Measurements from ENCODE around the gene MAML3.
A peak's percentile ranks its signal among the peaks of the same experiment; 100 is the strongest.

MAML3 gene

GRCh38 chr4:139744232-139744631 is 409.8 kb downstream of the MAML3 start:
- no peak for ATAC-seq
- H3K9me3 Mint-ChIP-seq, result no peaks in the 10 kb centered on the region

GRCh38 chr4:139743027-139743426 is 411.0 kb downstream of the MAML3 start:
- no peaks in the 10 kb centered on the region for H3K9me3 Mint-ChIP-seq

More at GRCh38 chr4:139744232-139744631, 409.8 kb downstream of the MAML3 start:
- H3K27me3 Mint-ChIP-seq, result peaks cover 8% of the 10 kb centered on the region
- no peak overlapping the region for H3K4me3 Mint-ChIP-seq
- H3K4me1 Mint-ChIP-seq, result no peaks in the 10 kb centered on the region
- no peak for DNase-seq
- H3K27ac Mint-ChIP-seq, result no peak overlapping the region

GRCh38 chr4:139740531-139741041 is 413.4 kb downstream of the MAML3 start:
- Mint-ChIP-seq H3K9me3 (no peaks in the 10 kb centered on the region), H3K27me3 (peaks cover 32% of the 10 kb centered on the region)

More at GRCh38 chr4:139743027-139743426, 411.0 kb downstream of the MAML3 start:
- DNase-seq (no peak), ATAC-seq (no peak)
- H3K27ac Mint-ChIP-seq, result no peak overlapping the region
- H3K4me3 Mint-ChIP-seq, result no peak overlapping the region
- peaks cover 8% of the 10 kb centered on the region for H3K27me3 Mint-ChIP-seq
- peaks cover under 1% of the 10 kb centered on the region for H3K4me1 Mint-ChIP-seq

GRCh38 chr4:139740121-139740520 is 413.9 kb downstream of the MAML3 start:
- H3K4me3 Mint-ChIP-seq, result no peak overlapping the region
- peaks cover 36% of the 10 kb centered on the region for H3K27me3 Mint-ChIP-seq
- no peaks in the 10 kb centered on the region for H3K9me3 Mint-ChIP-seq
- H3K27ac Mint-ChIP-seq, result no peak overlapping the region
- DNase-seq (no peak), ATAC-seq (no peak)
- peaks cover 27% of the 10 kb centered on the region for H3K4me1 Mint-ChIP-seq

More at GRCh38 chr4:139740531-139741041, 413.4 kb downstream of the MAML3 start:
- no peak for DNase-seq
- ATAC-seq, result no peak
- Mint-ChIP-seq H3K27ac (no peak overlapping the region), H3K4me1 (peaks cover 22% of the 10 kb centered on the region), H3K4me3 (no peak overlapping the region)

GRCh38 chr4:139738846-139739613 is 415.0 kb downstream of the MAML3 start:
- no peaks in the 10 kb centered on the region for H3K9me3 Mint-ChIP-seq
- H3K4me1 Mint-ChIP-seq, result peaks cover 36% of the 10 kb centered on the region
- ATAC-seq (no peak), DNase-seq (no peak)
- H3K27ac Mint-ChIP-seq, result no peak overlapping the region
- no peak overlapping the region for H3K4me3 Mint-ChIP-seq
- H3K27me3 Mint-ChIP-seq, result peaks cover 39% of the 10 kb centered on the region

GRCh38 chr4:139736661-139737060 is 417.3 kb downstream of the MAML3 start:
- Mint-ChIP-seq H3K4me1 (peaks cover 36% of the 10 kb centered on the region), H3K27ac (no peak overlapping the region), H3K27me3 (peaks cover 41% of the 10 kb centered on the region), H3K9me3 (no peaks in the 10 kb centered on the region), H3K4me3 (no peak overlapping the region)
- DNase-seq (no peak), ATAC-seq (no peak)

- H3K9me3 Mint-ChIP-seq, result no peaks in the 10 kb centered on the region
- H3K27ac Mint-ChIP-seq, result no peak overlapping the region
- no peak for DNase-seq
- ATAC-seq, result no peak
- peak overlapping the region; percentile 55 to 70 for H3K4me3 Mint-ChIP-seq
- H3K4me1 Mint-ChIP-seq, result peaks cover 36% of the 10 kb centered on the region
- H3K27me3 Mint-ChIP-seq, result peaks cover 41% of the 10 kb centered on the region
Measured at GRCh38 chr4:139736274-139736660, 417.7 kb downstream of the MAML3 start.

GRCh38 chr4:139735381-139736273 is 418.4 kb downstream of the MAML3 start:
- Mint-ChIP-seq H3K9me3 (no peaks in the 10 kb centered on the region), H3K4me1 (peaks cover 36% of the 10 kb centered on the region), H3K4me3 (peak overlapping the region; percentile 70 to 73), H3K27ac (no peak overlapping the region), H3K27me3 (peaks cover 41% of the 10 kb centered on the region)
- DNase-seq (peak; percentile 13 to 19), ATAC-seq (peak; percentile 44)

GRCh38 chr4:139734875-139735380 is 419.1 kb downstream of the MAML3 start:
- no peak overlapping the region for H3K27ac Mint-ChIP-seq
- peaks cover 41% of the 10 kb centered on the region for H3K27me3 Mint-ChIP-seq

GRCh38 chr4:139734201-139734874 is 419.6 kb downstream of the MAML3 start:
- peaks cover 36% of the 10 kb centered on the region for H3K4me1 Mint-ChIP-seq
- ATAC-seq, result no peak
- no peak for DNase-seq
- peaks cover 41% of the 10 kb centered on the region for H3K27me3 Mint-ChIP-seq
- H3K27ac Mint-ChIP-seq, result no peak overlapping the region
- H3K9me3 Mint-ChIP-seq, result no peaks in the 10 kb centered on the region
- H3K4me3 Mint-ChIP-seq, result peak overlapping the region; percentile 70 to 73

More at GRCh38 chr4:139734875-139735380, 419.1 kb downstream of the MAML3 start:
- DNase-seq, result peak; percentile 62 to 69
- H3K9me3 Mint-ChIP-seq, result no peaks in the 10 kb centered on the region
- H3K4me1 Mint-ChIP-seq, result peaks cover 36% of the 10 kb centered on the region
- H3K4me3 Mint-ChIP-seq, result peak overlapping the region; percentile 70 to 73
- peak; percentile 88 for ATAC-seq

- ATAC-seq (no peak), DNase-seq (no peak)
- Mint-ChIP-seq H3K27me3 (peaks cover 41% of the 10 kb centered on the region), H3K9me3 (no peaks in the 10 kb centered on the region), H3K27ac (no peak overlapping the region), H3K4me1 (peaks cover 36% of the 10 kb centered on the region), H3K4me3 (no peak overlapping the region)
Measured at GRCh38 chr4:139732991-139733570, 420.9 kb downstream of the MAML3 start.

GRCh38 chr4:139728840-139729239 is 425.1 kb downstream of the MAML3 start:
- Mint-ChIP-seq H3K4me3 (no peak overlapping the region), H3K27me3 (no peaks in the 10 kb centered on the region)

GRCh38 chr4:139728146-139728545 is 425.8 kb downstream of the MAML3 start:
- no peaks in the 10 kb centered on the region for H3K4me1 Mint-ChIP-seq
- no peaks in the 10 kb centered on the region for H3K9me3 Mint-ChIP-seq
- H3K27ac Mint-ChIP-seq, result no peak overlapping the region
- no peak overlapping the region for H3K4me3 Mint-ChIP-seq
- ATAC-seq (no peak), DNase-seq (no peak)
- no peaks in the 10 kb centered on the region for H3K27me3 Mint-ChIP-seq

More at GRCh38 chr4:139728840-139729239, 425.1 kb downstream of the MAML3 start:
- no peak for DNase-seq
- H3K27ac Mint-ChIP-seq, result no peak overlapping the region
- ATAC-seq, result no peak
- H3K4me1 Mint-ChIP-seq, result no peaks in the 10 kb centered on the region
- no peaks in the 10 kb centered on the region for H3K9me3 Mint-ChIP-seq

GRCh38 chr4:139726615-139727014 is 427.4 kb downstream of the MAML3 start:
- Mint-ChIP-seq H3K4me3 (no peak overlapping the region), H3K4me1 (no peaks in the 10 kb centered on the region), H3K27ac (no peak overlapping the region), H3K27me3 (no peaks in the 10 kb centered on the region), H3K9me3 (no peaks in the 10 kb centered on the region)
- DNase-seq (no peak), ATAC-seq (no peak)

GRCh38 chr4:139725236-139725635 is 428.7 kb downstream of the MAML3 start:
- ATAC-seq, result no peak
- H3K27ac Mint-ChIP-seq, result no peak overlapping the region
- no peak for DNase-seq
- no peaks in the 10 kb centered on the region for H3K27me3 Mint-ChIP-seq
- no peaks in the 10 kb centered on the region for H3K4me1 Mint-ChIP-seq
- no peaks in the 10 kb centered on the region for H3K9me3 Mint-ChIP-seq
- H3K4me3 Mint-ChIP-seq, result no peak overlapping the region

All from stimulated activated naive CD8-positive, alpha-beta T cell treated with anti-CD3 and anti-CD28 coated beads, Interleukin-15, amount 100 ng/mL, for 72 hours (primary cell).